HG03457 (cell line): ENCODE measurements around the gene TMEM37.
"Not testable (repeated sequence)": the region's sequence is repeated elsewhere in the genome, so short reads cannot be mapped to it uniquely, and the experiment has no call there.

ENCODE experiments used
- ATAC-seq: cut with Tn5 transposase; IDR thresholded peaks from one replicate; pipeline ENCODE4 v1.9.1; 2021; ENCODE audit warnings: moderate number of reproducible peaks; ENCODE audit not compliant: unreplicated experiment

The TMEM37 gene, protein sequence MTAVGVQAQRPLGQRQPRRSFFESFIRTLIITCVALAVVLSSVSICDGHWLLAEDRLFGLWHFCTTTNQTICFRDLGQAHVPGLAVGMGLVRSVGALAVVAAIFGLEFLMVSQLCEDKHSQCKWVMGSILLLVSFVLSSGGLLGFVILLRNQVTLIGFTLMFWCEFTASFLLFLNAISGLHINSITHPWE

DNA sequence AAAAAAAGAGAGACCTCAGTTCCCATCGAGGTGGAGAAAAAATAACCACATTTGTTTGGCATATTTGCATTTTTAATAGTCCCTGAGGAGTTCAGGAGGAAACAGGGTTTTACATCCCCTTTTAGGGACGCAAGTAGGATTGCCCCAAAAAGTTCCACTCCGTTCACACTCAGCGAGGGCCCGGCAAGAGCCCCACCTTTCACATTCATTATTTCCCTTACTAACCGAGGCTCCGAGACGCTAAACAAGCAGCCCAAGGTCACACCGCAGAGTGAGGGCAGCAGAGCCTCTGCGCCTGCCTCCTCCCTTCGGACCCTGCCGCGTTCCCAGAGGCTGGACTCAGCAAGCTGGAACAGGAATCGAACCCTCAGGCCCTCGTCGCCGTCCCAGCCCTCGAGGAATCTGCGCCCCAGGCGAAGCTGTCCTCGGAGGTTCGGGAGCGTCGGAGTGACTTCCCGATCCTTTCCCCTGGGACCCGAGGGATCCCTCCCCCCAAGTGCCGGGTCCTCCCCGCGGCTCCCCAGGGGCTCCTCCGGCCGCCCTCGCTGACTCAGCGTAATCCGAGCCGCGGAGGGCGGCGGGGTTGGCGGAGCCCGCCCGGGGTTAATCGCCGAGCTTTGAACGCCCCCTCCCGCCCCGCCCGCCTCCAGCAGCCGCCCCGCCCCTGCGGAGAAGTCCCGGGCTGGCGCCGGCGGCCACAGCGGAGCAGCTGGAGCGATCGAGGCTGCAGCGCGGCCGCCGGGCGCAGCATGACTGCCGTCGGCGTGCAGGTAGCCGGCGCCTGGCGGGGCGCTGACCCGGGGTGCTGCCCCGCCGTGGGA lies at the start of gene TMEM37:
Gene TMEM37 (plus strand): TSS at position 700 of the 821 bp plus-strand sequence. CDS start 50 bp downstream, at position 750.
- ATAC-seq = peak; percentile 65

- ATAC-seq = no peak
Measured at GRCh38 chr2:119383410-119384140, 48.1 kb upstream of the TMEM37 start.

GRCh38 chr2:119384971-119385370 lies 46.7 kb upstream of the TMEM37 start:
- ATAC-seq = no peak

DNA sequence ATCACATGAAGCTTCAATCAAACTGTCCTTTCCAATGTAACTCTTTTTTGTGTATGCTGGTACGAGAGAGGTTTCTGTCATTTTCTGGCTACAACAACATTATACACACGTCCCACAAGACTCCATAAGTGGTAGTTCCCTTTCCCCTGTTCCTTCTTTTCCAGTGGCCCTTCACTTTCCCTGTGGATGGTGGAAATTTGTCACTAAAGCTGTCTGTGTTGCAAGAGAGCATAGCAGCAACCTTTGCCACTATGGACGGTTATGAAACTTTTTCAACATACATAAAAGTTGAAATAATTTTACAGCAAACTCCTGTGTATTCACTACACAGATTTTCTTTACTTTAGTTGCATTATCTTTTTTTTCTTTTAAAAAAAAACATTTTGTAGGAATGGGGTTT lies 46.2 kb upstream of the TMEM37 start:
- ATAC-seq = no peak

GRCh38 chr2:119387381-119388129 lies 44.1 kb upstream of the TMEM37 start:
- ATAC-seq = peak; percentile 60

DNA sequence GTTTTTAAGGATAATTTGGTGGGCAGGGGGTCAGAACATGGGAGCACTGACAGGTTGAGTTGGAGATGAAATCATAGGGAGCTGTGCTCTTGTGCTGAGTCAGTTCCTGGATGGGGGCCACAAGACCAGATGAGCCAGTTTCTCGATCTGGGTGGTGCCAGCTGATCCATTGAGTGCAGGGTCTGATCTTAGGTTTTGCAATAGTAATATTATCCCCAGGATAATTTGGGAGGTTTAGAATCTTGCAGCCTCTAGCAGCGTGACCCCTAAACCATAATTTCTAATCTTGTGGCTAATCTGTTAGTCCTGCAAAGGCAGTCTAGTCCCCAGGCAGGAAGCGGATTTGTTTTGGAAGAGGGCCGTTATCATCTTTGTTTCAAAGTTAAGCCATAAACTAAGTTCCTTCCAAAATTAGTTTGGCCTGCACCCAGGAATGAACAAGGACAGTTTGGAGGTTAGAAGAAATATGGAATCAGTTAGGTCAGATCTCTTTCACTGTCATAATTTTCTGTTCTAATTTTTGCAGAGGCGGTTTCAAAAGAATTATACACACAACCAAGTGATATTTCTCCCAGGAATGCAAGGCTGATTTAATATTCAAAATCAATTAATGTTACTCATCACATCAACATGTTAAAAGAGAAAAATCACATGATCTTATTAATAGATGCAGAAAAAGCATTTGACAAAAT lies 41.9 kb upstream of the TMEM37 start:
- no peak for ATAC-seq

GRCh38 chr2:119393971-119394748 lies 37.5 kb upstream of the TMEM37 start:
- ATAC-seq = no peak

DNA sequence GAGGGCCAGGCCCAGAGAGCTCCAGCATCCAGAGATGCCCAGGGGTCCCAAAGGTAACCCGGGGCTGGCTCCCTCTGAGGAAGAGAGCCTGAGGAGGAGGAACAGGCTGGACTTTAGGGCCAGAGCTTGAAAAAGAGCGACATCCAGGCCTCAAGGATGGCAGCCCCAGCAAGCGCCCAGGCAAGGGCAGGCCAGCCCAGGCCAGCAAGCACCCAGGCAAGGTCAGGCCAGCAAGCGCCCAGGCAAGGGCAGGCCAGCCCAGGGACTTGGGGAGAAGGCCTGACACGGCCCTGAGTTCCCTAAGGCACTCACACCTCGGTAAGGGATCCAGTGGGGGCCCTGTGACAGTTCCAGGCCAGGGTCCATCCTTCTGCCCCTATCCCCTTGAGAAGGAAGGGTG lies 34.5 kb upstream of the TMEM37 start:
- ATAC-seq = no peak

GRCh38 chr2:119402106-119402505 lies 29.5 kb upstream of the TMEM37 start:
- no peak for ATAC-seq

GRCh38 chr2:119402645-119403560 lies 28.8 kb upstream of the TMEM37 start:
- no peak for ATAC-seq

DNA sequence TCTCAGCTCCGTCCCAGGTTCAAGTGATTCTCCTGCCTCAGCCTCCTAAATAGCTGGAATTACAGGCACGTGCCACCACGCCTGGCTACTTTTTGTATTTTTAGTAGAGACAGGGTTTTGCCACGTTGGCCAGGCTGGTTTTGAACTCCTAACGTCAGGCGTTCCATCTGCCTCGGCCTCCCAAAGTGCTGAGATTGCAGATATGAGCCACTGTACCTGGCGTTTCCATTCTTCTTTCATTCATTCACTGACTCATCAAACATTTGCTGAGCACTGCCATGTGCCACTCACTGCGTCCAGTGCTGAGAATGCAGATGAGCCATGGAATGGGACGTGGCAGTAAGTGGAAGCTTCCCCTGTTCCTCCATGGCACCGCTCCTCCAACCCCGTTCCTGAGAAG lies 28.0 kb upstream of the TMEM37 start:
- ATAC-seq = not testable (repeated sequence)

- no peak for ATAC-seq
Measured at GRCh38 chr2:119405151-119405550, 26.5 kb upstream of the TMEM37 start.

DNA sequence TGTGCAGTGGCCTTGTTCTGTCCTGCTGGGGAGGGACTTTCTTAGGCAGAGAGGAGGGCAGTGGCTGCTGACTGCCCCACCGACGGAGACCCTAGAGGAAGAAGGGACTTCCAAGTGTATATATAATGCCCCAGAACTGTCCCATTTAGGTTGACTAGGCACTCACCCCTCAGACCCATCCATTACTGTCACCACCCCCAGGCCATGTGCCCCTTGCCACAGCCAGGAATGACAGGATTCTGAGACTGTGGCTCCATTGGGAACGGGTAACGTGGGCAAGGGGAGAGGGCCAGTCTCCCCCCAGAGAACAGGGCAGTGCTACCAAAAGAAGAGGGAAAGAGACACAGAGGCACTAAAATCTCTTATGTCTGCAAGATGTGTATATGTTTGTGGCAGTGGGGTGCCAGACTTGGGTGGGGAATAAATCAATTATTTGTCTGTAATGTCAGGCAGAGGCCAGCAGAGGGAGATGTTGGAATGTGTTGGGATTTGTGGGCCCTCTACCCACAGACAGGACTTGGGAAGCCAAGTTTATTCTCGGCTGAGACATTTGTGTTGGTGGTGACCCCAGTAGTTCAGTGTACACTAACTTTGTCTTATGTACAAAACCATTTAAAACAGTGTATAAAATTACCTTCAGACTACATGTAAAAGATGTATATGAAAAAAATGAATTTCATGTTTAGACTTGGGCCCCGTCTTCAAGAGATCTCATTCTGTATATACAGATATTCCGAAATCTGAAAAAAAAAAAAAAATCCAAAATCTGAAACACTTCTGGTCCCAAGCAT lies 24.0 kb upstream of the TMEM37 start:
- ATAC-seq = no peak

DNA sequence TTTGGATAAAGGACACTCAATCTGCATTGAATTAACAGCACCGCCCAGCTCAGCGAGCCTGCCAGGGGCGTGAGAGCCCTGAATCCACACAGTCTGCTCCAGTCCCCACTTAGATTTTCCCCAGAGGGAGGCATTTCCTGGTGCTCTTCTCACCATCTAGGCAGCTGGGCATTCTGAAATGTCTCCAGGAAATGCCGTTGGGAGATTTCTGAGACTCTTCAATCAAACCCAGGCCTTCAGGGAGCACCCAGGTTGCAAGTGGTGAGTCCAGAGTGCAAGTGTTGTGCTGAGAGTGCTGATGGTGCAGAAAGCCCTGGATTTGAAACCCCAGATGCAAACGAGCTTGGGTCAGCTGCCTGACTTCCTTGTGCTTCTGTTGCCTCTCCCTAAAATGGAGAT lies 23.4 kb upstream of the TMEM37 start:
- ATAC-seq = no peak

DNA sequence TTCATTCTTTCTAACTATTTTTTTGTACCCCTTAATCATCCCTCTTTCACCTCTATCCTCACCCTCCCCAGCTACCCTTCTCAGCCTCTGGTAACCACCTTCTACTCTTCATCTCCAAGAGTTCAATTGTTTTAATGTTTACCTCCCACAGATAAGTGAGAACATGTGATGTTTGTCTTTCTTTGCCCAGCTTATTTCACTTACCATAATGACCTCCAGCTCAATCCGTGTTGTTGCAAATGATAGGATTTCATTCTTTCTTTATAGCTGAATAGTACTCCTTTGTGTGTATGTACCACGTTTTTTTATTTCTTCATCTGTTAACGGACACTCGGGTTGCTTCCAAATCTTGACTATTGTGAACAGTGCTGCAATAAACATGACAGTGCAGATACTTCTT lies 22.1 kb upstream of the TMEM37 start:
- no peak for ATAC-seq

GRCh38 chr2:119414894-119415293 lies 16.8 kb upstream of the TMEM37 start:
- ATAC-seq = no peak

- no peak for ATAC-seq
Measured at GRCh38 chr2:119415630-119416029, 16.0 kb upstream of the TMEM37 start.
